Bronchial epithelial cell (primary cell): ENCODE results near the gene POGZ. TPM values are rescaled to one million over a fixed set of nuclear protein-coding genes. Genes with fewer than 3 reads are reported as not detected.

Experiments
- DNase-seq: peaks from one replicate; pipeline ENCODE4 v3.0.0-alpha.2; 2010; ENCODE audit warnings: low read depth
- FAIRE-seq: peaks from 2 replicates; lab custom pipeline; 2011; peaks lifted over from hg19 to GRCh38; lab: Jason Lieb, UNC
- H3K27me3 ChIP-seq: 2 replicates; pipeline ENCODE4 v1.5.1; 2011; ENCODE audit warnings: low read length; ENCODE audit not compliant: control insufficient read depth, insufficient read depth
- H3K36me3 ChIP-seq: 2 replicates; pipeline ENCODE4 v1.5.1; 2011; ENCODE audit warnings: low read length; ENCODE audit not compliant: control insufficient read depth, insufficient read depth
- H3K4me3 ChIP-seq: 2 replicates; pipeline ENCODE4 v1.5.1; 2011; ENCODE audit warnings: mild to moderate bottlenecking, low read depth, low read length, control low read depth
- CTCF ChIP-seq: IDR thresholded peaks from 2 replicates; pipeline ENCODE4 v1.5.1; 2011; ENCODE audit warnings: mild to moderate bottlenecking, moderate library complexity, low read length, control low read depth, inconsistent platforms; ENCODE audit not compliant: insufficient read depth, severe bottlenecking
- total RNA-seq: library from RNA; depleted of rRNA; stranded (reverse); fragments of >200 nt; gene quantifications from 2 replicates; pipeline ENCODE4 v1.2.1, GENCODE V29; 2014

POGZ gene
- total RNA-seq, 1 donor from 2014 or later, result 6.6 TPM

GRCh38 chr1:151495316-151495715 lies 36.0 kb upstream of the POGZ start:
- FAIRE-seq (no peak), DNase-seq (no peak)
- H3K4me3 ChIP-seq, result no peak overlapping the region
- no peaks in the 10 kb centered on the region for H3K36me3 ChIP-seq
- no peak for TF ChIP-seq CTCF
- no peaks in the 10 kb centered on the region for H3K27me3 ChIP-seq

GRCh38 chr1:151494741-151495281 lies 35.5 kb upstream of the POGZ start:
- FAIRE-seq (no peak), DNase-seq (peak; percentile 85)

GRCh38 chr1:151493042-151493441 lies 33.7 kb upstream of the POGZ start:
- H3K4me3 ChIP-seq, result no peak overlapping the region
- no peaks in the 10 kb centered on the region for H3K27me3 ChIP-seq
- DNase-seq (no peak), FAIRE-seq (no peak)
- H3K36me3 ChIP-seq, result no peaks in the 10 kb centered on the region
- no peak for TF ChIP-seq CTCF

More at GRCh38 chr1:151494741-151495281, 35.5 kb upstream of the POGZ start:
- no peak for TF ChIP-seq CTCF
- H3K27me3 ChIP-seq, result no peaks in the 10 kb centered on the region
- H3K36me3 ChIP-seq, result no peaks in the 10 kb centered on the region
- no peak overlapping the region for H3K4me3 ChIP-seq

GRCh38 chr1:151492120-151492519 lies 32.8 kb upstream of the POGZ start:
- Histone ChIP-seq H3K4me3 (no peak overlapping the region), H3K36me3 (no peaks in the 10 kb centered on the region), H3K27me3 (no peaks in the 10 kb centered on the region)
- FAIRE-seq (no peak), DNase-seq (no peak)
- no peak for TF ChIP-seq CTCF

GRCh38 chr1:151491641-151492040 lies 32.3 kb upstream of the POGZ start:
- DNase-seq (no peak), FAIRE-seq (no peak)
- TF ChIP-seq CTCF, result no peak
- H3K4me3 ChIP-seq, result no peak overlapping the region
- H3K36me3 ChIP-seq, result no peaks in the 10 kb centered on the region
- H3K27me3 ChIP-seq, result no peaks in the 10 kb centered on the region

GRCh38 chr1:151486557-151486956 lies 27.3 kb upstream of the POGZ start:
- no peak overlapping the region for H3K4me3 ChIP-seq
- no peaks in the 10 kb centered on the region for H3K27me3 ChIP-seq
- DNase-seq (no peak), FAIRE-seq (no peak)
- no peaks in the 10 kb centered on the region for H3K36me3 ChIP-seq
- no peak for TF ChIP-seq CTCF
